Measurements from ENCODE around the gene GPT2.
"Not testable (repeated sequence)": the region's sequence is repeated elsewhere in the genome, so short reads cannot be mapped to it uniquely, and the experiment has no call there.

The GPT2 gene

DNA sequence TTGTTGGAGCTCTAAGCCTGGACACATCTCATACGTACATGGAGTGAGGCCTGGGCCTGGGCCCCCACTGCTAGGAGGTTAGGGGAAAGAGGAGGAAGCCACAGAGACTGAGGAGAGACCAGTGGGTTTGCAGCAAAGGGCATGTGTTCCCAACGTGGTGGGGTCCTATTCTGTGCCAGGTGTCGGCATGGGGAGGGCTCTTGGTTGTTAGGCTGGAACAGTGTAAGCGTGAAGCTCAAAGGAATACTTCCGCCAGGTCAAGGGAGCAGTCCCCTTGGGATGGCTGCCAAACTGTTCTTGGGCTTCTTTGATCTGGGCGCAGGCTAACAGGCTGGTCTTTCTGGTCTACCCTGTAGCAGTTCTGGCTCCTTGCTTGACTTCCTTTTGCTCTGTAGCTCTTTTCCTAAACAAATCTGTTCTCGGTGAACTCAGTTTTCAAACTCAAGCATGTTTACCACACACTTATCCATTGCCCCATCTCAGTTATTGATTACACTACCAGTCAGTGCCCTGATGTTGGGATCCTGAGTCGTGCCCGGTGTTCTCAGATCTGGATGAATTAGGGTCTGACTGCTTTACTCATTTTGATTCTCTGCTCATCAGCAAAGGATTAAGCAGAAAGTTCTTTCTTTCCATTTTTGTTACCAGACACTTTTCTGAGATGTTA lies 36.4 kb downstream of the GPT2 start:
- DNase-seq (ENCODE audit: low read depth in 2 of 2) = no peak

GRCh38 chr16:46922239-46922638 lies 38.1 kb downstream of the GPT2 start:
- no peak for DNase-seq (ENCODE audit: low read depth in 2 of 2)

DNA sequence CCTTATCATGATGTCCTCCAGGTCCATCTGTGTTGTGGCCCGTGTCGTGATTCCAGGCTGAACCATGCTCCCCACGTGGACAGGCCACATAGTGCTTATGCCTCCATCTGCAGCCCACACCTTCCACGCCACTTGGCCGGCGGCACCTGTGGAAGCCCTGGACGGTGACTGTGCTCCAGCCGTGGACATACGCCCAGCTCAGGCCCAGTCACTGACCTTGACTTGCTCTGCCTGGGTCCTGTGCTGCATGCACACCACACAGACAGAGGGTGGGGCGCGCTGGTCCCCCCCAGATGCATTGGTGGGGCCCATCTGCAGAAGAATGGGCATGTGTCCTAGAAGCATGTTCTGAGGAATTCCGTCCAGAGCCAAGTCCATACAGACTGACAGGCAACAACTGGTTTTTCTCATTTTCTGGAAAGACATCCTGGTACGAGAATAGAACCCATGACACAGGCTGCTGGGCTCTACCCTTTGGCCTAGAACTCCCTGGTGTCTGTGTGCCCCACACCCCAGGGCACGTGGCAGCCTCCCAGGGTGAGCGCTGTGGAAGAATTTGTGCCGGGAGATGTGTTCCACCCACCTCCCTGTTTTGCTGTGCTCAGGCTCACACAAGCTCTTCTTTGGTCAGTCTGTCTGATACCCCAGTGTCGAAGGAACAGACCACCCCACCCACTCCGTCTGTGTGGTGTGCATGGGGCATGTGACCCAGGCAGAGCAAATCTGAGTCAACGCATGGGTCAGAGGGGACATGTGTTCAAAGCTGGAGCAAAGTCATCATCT lies 39.5 kb downstream of the GPT2 start:
- no peak for DNase-seq (ENCODE audit: low read depth in 2 of 2)

DNA sequence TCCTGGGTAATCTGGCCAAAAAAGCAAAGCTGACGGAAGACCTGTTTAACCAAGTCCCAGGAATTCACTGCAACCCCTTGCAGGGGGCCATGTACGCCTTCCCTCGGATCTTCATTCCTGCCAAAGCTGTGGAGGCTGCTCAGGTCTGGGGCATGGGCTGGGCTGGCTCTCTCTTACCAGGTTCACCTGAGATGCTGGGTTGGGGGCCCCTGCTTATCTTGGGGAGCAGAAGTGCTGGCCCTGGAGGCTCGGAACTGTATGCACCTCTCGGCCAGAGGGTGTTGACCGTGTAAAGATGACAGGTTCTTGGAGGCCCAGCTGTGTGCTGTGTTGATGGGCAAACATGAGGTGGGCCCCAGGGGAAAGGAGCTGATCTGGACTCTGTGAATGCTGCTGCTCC lies 40.2 kb downstream of the GPT2 start:
- no peak for DNase-seq (ENCODE audit: low read depth in 2 of 2)

- no peak for DNase-seq (ENCODE audit: low read depth in 2 of 2)
These were observed 42.5 kb downstream of the GPT2 start for GRCh38 chr16:46926470-46927225.

DNA sequence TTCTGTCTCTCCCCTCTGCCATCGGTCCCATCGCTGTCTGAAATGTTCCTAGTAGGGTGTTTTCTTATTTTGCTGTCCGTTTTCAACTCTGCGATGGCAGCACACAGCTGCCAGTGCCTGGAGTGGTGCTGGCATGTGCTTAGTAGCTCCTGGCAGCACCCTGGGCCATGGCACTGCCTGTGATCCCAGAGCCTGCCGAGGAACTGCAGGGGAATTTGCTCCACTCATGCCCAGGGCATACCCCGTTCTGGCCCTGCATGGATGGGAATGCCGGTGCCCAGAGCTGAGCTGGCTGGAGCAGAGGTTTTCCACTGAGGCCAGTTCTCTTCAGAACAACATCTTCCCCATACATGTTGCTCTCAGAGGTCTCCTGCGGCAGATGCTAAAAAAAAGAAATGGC lies 43.1 kb downstream of the GPT2 start:
- no peak for DNase-seq (ENCODE audit: low read depth in 2 of 2)

- DNase-seq (ENCODE audit: low read depth in 2 of 2) = no peak
These were observed 44.6 kb downstream of the GPT2 start for GRCh38 chr16:46928811-46929210.

DNA sequence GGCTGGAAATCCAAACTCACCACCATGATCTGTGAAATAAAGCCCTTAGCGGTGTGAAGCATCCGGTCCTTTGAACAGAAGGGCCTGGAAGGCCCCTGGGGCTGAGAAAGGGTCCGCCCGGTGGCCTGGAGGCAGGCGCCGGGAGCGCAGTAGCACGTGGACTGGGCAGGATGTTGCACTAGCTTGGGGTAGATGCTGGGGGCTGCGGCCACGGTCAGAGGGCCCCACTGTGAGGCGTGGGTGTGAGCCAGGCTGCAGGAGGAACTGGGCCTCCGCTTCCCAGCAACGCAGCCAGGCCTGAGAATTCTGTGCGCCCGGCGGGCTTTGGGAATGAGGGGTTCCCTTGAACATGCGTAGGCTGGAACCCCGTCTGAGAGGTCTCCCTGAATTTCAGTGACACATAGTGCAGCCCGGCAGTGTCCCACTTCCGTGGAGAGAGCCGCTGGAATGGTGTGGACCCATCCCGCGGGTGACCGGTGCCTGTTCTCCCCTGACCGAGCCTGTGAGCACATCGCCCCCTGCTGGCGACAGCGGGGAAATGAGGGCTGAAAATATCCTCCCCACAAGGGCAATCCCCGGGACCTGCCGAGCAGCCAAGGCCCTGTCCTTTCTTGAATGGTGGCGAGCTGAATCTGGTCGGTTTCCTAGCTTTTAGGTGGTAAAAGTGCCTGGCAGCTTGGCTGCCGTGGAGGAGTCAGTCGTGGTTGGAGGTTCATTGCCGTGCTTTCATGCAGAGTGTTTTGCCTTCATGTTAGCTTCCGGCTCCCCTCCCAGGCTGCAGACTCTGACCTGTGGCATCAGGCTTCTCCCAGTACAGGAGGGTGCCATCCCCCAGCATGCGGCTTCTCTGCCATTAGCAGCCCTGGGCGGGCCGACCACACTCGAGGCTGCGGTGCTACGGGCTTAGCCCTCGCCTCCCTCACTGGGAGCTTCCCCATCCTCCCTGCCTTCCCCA lies 45.5 kb downstream of the GPT2 start:
- peak; percentile 22 to 30 for DNase-seq (ENCODE audit: low read depth in 2 of 2)

- DNase-seq (ENCODE audit: low read depth in 2 of 2) = no peak
These were observed 46.7 kb downstream of the GPT2 start for GRCh38 chr16:46930861-46931260.

GRCh38 chr16:46932802-46933201 lies 48.6 kb downstream of the GPT2 start:
- no peak for DNase-seq (ENCODE audit: low read depth in 2 of 2)

DNA sequence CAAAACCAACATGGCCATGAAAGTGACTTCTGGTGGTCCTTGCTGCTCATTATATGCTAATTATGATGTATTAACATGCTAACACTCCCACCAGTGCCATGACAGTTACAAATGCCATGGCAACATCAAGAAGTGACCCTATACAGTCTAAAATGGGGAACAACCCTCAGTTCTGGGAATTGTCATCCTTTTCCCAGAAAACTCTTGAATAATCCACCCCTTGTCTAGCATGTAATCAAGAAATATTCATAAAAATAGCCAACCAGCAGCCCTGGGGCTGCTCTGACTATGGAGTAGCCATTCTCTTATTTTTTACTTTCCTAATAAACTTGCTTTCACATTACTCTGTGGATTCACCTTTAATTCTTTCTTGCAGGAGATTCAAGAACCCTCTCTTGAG lies 53.4 kb downstream of the GPT2 start:
- DNase-seq (ENCODE audit: low read depth in 2 of 2) = no peak

DNA sequence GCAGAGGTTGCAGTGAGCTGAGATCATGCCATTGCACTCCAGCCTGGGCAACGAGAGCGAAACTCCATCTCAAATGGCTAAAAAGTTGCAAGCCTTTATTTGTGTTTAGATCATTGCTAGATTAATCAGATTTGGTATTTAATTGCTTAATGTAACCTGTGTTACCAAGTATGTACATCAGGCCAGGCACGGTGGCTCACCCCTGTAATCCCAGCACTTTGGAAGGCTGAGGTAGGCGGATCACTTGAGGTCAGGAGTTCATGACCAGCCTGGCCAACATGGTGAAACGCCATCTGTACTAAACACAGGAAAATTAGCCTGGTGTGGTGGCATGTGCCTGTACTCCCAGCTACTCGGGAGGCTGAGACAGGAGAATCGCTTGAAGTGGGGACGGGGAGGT lies 60.6 kb downstream of the GPT2 start:
- DNase-seq (ENCODE audit: low read depth in 2 of 2) = not testable (repeated sequence)

GRCh38 chr16:46947900-46948547 lies 63.9 kb downstream of the GPT2 start:
- DNase-seq (ENCODE audit: low read depth in 2 of 2) = no peak

DNA sequence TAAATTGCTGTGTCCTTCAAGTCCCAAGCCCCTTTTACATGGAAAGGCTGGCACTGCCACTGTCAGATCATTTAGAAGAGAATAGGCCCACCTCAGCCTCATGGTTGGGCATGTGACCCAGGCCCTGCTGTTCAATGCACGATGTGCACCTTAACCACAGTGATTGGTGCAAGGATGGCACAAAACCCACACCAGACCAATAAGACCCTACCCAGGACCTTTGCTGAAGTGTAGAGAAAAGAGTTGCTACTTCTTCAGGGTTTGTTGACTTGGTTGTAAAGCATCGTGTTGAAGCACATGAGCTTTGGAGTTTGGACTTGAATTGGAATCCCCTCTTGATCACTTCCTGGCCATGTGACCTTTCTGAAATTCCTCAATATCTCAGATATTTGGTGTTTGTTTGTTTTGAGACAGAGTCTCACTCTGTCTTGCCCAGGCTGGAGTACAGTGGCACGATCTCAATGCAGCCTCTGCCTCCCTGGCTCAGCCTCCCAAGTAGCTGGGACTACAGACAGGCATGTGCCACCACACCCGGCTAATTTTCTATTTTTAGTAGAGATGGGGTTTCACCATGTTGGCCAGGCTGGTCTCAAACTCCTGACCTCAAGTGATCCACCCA lies 64.5 kb downstream of the GPT2 start:
- DNase-seq (ENCODE audit: low read depth in 2 of 2) = no peak

- no peak for DNase-seq (ENCODE audit: low read depth in 2 of 2)
These were observed 65.2 kb downstream of the GPT2 start for GRCh38 chr16:46949241-46949892.

DNA sequence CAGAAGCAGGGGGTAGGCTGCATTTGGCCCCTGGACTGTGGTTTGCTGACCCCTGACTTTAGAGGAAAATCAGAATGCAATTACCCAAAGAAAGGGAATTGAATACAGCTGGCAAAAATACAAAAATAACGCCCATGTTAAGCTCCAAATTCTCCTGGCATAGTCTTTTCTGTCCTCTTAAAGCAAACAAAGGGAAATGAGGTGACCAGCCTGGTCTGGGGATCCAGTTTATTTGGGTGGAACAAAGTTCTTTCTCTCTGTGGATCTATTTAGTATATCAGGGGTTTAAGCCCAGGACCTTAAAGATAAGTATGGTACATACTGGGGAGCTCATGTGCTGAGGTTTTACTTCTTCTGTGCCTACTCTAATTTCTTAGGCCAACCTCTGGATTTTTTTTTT lies 65.8 kb downstream of the GPT2 start:
- no peak for DNase-seq (ENCODE audit: low read depth in 2 of 2)

DNA sequence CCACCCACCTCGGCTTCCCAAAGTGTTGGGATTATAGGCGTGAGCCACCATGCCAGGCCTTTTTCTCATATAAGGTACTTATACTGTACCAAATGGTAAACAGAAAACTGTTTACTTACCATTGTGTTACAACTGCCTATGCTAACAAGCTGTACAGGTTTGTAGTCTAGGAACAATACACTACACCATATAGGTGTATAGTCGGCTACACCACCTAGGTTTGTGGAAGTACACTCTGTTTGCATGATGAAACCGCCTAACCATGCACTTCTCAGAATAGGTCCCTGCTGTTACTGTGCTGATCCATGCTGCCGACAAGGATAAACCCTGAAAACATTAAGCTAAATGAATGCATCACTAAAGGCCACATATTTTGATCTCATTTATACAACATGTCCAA lies 70.4 kb downstream of the GPT2 start:
- DNase-seq (ENCODE audit: low read depth in 2 of 2) = no peak

- DNase-seq (ENCODE audit: low read depth in 2 of 2) = no peak
These were observed 77.5 kb downstream of the GPT2 start for GRCh38 chr16:46961373-46962353.

GRCh38 chr16:46962629-46963028 lies 78.5 kb downstream of the GPT2 start:
- no peak for DNase-seq (ENCODE audit: low read depth in 2 of 2)
